Activated CD4-positive, alpha-beta T cell treated with anti-CD3 and anti-CD28 coated beads, Interleukin-2, amount 50 U/mL, for 48 hours (primary cell): ENCODE results near the gene BAD.
"Not testable (repeated sequence)": the region's sequence is repeated elsewhere in the genome, so short reads cannot be mapped to it uniquely, and the experiment has no call there.

Source experiments
- DNase-seq, 2 experiments: peaks; one replicate each; pipeline ENCODE4 v3.0.0-alpha.2; 2020

Gene BAD

DNA sequence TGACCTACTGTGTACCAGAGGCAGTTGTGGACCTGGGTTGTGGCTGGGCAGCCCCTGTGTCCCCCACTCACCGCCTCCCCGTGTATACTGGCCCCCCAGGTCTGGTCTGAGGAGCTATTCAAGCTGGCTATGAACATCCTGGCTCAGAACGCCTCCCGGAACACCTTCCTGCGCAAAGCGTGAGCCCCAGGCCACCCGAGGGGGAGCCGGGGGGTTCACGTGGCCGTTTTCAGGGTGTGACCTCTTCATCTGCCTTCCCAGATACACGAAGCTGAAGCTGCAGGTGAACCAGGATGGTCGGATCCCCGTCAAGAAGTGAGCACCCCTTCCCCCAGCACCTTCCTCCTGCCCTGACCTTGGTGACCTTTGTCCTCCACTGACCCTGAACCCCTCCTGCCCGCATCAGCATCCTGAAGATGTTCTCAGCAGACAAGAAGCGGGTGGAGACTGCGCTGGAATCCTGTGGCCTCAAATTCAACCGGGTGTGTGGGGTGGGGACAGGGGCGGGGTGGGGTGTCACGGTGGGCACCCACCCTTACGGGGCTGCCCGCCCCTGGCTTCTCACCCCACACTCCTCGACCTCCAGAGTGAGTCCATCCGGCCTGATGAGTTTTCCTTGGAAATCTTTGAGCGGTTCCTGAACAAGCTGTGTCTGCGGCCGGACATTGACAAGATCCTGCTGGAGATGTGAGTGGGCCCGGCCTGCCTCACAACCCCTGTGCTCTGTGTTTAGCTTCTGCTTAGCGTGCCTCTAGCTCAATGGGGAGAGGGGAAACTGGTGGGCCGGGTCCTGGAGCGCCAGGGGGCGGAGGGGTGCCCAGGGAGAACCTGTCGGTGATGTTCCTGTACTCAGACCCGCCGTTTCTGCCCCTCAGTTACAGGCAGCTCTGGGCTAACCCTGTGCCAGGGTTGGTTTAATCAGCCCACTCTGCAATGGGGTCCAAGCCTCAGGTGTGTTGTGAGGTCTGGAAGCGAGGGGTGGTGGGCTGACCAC, 29.0 kb downstream of the BAD start:
- DNase-seq, result no peak

DNA sequence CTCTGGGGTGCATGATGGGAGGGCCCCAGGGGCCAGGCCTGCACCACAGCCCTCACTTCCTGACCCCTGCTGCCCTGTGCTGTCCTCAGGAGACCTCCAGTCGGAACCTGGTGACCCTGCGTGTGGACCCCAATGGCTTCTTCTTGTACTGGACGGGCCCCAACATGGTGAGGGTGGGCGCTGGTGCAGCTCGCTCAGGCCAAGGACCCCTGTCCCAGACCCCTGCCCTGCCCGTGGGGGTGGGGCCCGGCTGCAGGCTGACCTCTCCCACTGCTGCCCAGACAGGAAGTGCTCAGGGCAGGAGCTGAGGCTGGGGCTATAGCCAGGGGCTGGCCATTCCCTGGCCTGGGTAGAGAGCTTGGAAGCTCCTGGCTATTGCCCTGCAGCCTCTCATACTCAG, 30.1 kb downstream of the BAD start:
- no peak for DNase-seq

DNA sequence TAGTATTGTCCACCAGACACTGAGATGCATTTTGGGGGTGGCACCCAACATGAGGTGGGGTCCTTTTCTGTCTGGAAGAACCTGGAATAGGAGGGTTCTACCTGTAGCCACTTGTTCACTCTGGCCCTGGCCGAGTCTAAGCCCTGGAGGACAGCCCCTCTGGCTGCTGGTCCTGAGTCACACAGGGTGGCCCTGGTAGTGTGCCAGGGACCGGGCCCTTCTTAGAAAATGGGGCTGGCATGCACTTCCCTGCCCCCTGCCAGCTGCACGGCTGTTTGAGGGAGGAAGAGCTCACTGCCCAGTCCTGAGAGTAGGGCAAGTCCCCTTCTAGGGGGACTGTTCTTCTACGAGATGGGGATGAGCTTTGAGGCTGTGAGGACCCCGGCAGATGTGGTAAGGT, 31.0 kb downstream of the BAD start:
- DNase-seq, result no peak

DNA sequence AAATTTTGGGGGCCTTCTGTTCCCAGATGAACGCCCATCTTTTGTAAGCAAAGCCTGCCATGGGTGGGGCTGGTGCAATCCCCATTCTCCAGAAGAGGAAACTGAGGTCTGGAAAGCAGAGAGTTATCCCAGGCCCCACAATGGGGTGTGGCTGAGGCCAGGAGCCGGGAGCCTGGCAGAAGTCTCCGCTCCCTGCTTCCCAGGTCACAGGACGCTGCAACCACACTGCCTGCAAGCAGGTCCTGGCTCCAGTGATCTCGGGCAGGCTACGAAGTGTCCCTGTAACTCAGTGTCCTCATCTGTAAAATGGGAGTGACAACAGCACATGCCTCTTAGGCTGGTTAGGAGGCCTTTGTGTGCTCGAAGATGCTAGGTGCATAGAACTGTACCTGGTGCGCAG, 31.4 kb downstream of the BAD start:
- no peak for DNase-seq

DNA sequence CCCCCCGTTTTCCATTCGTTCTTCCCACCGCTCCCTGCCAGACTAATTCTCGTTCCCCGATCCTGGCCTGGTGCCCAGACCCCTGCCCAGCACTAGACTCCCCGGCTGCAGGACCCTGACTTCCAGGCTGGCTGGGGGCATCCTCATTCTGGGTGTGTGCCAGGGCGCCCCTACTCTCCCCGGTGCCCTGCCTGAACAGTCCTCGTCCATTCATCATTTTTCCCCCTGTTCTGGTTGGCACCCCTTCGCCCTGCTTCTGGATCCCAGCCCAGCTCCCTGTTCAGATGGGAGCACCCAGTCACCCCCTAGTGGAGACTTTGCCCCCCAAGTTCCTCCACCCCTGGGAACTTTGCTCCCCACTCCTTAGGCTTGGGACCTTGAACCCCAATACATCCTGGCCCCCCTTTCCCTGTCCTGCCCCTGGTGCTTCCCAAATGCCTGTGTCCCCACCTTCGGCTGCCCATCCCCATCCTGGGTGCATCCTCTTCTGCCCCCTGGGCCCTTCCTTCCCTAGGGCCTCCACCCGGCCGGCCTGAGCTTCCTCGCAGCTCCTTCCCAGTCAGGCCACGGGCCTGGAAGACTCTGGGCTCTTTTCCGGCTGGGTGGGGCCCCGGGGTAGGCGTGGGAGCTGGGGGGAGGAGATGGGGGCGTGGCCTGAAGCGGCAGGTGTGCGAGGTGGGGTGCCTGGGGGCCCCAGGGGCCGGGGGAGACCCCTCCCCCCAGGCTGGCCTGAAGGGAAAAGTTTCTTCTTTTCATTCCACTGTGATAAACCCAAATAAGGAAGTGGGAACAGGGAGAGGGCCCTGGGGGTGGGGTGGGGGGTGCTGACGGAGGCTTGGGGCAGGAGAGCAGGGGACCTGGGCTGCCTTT, 32.2 kb downstream of the BAD start:
- DNase-seq, result peak; percentile 41 to 51

DNA sequence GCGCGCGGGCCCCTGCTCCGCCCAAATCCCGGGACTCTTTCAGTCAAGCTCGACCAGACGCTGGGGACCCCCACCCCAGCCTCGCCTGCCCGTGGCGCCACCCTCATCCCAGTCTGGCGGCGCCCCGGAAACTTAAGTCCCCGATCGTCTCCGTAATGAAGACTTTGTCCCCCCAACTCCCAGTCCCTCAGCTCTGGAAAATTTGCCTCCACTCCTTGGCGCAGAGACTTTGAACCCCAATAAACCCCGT, 32.8 kb downstream of the BAD start:
- peak in 1 of 2 experiments; percentile 11 for DNase-seq

DNA sequence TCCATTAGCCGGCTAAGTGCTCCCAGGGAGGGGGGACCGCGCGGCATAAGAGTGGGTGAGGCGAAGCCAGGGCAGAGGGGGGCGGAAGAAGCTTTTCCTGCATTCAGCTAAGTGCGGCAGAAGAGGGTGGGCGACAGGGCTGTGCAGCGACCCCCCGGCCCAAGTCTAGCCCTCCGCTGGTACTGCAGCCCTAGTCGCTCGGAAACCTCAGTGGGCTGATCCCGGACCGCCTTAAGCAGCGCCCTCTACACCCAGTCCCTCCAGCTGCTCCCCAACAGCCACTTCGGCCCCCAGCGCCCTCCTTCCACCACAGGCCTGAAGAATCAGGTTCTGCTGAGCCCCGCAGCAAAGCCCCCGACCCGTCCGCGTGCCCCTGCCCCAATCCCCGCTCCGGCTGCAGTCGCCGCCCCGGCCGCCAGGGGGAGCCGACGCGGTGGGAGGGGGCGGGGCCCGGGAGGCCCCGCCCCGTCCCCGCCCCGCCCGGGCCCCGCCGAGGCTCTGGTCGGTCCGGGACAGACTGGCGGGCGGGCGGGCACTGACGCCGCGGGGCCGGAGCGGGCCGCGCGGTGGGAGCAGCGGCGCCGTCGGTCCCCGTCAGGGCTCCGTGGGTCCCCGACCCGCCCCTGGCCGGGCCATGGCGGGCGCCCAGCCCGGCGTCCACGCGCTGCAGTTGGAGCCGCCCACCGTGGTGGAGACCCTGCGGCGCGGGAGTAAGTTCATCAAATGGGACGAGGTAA, 33.3 kb downstream of the BAD start, which contains the start of gene PLCB3:
TSS of gene PLCB3 (plus strand) at position 515 of the 737 bp plus-strand sequence. CDS start at position 635, 120 bp downstream.
- DNase-seq, result peak; percentile 57 to 60

DNA sequence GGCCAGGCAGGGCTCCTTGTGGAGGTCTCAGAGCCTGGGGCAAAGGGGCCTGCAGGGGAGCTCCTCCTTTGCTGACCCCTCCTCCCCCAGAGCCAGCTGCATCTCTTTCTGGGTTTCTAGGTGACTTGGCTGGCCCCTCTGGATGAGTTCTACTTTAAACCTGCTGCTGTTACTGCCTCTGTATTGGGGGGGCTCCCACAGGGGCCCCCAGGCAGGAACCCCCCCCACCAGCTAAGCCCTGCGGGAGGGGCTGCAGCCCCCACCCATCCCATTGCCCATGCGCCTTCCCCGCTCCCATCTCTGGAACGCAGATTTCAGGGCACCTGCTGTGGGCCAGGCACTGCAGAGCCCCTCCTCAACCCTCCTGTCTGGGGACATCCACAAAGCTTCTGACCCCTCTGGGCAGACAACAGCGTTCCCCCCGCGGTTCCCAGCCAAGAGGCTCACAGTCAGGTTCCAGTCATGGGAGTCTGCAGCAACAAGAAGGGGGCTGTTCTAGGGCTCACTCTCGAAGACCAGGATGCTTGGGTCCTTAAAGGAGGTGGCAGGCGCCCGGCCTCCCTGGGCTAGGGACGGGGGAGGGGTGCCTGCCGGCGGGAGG, 34.0 kb downstream of the BAD start:
- peak in 1 of 2 experiments; percentile 25 for DNase-seq

DNA sequence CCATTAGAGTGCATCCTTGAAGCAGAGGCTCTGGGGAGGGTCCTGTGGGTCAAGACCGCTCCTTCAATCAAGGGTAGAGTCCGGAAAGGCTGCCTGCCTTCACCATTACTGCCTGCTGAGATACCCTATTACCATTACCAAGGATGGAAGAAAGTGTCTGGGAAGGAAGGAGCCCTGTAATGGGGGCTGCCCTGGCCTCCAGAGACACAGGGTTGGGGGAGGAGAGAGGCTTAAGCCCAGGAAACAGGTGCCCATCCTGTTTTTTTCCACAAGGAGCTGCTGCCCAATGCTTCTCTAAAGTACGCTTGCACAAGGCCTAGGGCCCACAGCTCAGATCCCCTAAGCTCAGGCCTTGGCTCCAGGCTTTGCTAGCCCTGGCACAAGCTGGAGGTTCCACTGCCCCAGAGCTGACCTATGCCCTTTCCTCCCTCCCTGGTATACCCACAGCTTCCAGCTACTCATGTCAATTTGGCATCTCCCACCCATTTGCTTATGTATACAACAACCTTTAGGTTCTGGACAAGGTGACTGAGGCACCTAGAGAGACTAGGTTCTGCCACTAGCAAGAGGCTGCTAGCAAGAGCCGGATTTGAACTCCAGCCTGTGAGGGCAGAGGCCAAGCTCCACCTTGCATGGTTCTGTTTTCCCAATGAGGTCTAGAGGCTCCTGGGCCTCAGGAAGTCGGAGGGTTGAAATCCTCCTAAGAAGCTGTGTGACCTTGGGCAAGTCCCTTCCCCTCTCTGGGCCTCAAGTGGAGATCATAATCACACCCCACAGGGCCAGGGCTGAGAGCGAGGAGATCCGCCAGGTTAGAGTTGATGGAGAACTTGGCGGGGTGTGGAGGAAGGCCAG, 34.7 kb downstream of the BAD start:
- DNase-seq, result peak in 1 of 2 experiments; percentile 15

DNA sequence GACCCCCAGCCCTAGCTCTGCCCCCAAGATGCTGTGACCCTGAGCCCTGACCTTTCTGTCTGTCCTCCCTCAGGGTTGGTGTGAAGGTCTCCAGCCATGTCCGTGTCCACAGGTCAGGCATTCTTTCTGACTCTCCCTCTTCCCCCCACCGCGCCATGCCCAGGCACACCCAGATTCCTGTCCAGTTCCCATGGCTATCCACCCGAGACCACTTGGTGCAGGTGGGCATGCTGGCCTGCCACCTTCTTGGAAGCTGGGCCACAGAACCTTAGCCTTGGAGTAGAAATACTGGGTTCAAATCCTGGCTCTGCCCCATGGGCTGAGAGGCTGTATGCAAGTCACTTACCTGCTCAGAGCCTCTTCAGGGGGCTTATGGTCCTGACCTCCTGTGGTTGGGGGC, 35.4 kb downstream of the BAD start:
- DNase-seq, result no peak

DNA sequence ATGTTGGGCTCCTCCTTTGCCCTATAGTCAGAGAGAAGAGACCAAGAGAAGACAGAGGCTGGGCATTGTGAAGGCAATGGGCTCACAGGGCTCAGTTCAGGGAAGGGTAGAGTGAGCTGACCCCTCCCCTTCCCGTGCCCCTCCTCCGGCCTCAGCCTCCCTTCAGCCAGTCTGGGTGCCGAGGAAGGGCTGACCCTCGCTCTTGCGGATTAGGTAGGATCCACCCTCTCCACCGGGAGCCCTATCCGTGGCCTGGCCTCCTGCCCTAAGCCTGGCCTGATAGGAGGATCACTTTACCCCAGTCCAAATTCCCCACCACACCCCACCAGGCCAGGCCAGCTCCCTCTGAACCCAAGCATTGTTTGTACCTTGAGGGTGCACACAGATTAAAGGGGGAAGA, 35.9 kb downstream of the BAD start:
- DNase-seq, result no peak

DNA sequence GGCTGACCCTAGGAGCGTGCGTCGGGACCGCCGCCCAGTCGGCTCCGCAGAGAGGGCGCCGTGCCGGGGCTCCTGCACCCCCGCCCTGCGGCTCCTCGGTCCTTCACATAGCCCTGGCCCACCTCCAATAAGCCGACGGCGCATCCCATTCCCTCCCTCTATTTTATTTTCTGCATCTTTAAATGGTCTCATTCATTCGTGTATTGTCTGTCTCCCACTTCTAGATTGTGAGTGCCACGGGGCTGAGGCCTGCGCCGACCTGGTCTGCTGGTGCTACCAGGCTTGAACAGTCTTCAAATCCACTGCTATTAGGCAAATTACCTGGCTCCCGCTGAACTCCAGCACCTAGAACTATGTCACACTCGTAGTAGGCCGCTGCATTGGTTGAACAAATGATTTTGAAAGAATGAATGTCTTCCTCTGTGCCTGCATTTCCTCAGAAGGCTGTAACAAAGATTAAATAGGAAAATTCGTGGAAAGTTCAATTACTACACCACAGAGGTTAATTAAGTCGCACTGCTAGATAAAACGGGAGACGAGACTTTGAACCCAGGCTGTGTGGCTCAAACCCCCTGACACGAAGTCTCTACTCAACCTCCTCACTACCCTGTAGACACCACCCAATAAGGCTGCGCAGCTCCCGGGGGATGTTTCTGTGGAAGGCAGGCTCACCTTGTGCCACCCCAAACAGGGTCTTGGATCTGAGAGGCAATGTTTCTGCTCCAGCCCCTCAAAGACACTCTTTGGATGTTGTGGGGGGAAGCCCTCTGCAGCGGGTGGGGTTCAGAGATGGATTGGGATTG, 36.5 kb downstream of the BAD start:
- DNase-seq, result no peak

DNA sequence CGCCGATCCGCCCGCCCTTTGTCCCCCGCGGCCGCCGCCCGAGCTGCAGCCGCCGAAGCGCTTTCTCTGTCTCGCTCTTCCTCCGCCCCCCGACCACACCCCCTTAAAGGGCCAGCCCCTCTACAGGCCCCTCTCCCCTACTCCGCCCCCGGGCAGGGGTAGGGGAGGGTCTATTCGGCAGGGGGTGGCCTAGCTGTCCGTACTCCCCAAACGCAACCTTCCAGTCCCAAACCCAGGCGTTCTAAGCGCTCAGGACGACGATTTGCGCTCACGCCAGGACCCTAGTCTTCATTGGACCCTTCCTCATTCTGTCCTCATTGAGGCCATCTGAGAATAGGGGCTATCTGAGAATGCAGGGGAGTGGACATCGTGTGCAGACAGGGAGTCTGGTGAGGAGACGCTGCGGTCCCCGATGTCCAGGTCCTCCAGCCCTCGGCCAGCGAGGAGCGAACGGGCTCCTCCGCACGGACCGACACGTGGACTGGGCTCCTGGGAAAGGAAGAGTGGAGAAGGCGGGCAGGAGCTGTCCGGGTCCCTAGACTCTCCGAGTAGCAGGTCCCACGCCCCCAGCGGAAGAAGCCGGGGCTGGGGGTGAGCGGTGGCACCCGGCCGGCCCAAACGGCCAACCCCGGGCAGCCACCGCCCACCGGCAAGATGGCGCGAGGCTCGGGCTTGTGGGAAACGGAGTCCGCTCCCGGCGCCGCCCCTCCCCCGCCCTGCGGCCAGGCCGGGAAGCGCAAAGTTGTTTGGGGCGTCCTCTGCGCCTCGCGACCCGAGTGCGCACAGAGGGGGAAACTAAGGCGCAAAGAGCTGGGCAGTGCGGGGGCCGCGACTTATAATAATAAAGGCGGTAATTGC, 37.4 kb downstream of the BAD start, which contains the start of gene PPP1R14B:
TSS of gene PPP1R14B (minus strand) at position 73 of the 858 bp plus-strand sequence. CDS start 270 bp downstream, outside the sequence.
- DNase-seq, result peak; percentile 86 to 89

DNA sequence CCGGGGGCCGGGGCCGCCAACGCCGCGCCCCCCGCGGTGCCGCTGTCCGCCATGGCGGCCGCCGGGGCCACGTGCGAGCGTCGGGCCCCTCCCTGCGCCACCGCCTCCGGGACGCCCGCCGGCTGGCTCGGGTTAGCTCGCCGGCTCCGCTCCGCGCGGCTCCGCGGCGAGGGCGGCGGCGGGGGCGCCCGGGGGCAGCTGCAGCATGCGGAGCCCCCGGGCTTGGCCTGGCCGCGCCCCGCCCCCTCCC, 37.9 kb downstream of the BAD start:
- not testable (repeated sequence) for DNase-seq

DNA sequence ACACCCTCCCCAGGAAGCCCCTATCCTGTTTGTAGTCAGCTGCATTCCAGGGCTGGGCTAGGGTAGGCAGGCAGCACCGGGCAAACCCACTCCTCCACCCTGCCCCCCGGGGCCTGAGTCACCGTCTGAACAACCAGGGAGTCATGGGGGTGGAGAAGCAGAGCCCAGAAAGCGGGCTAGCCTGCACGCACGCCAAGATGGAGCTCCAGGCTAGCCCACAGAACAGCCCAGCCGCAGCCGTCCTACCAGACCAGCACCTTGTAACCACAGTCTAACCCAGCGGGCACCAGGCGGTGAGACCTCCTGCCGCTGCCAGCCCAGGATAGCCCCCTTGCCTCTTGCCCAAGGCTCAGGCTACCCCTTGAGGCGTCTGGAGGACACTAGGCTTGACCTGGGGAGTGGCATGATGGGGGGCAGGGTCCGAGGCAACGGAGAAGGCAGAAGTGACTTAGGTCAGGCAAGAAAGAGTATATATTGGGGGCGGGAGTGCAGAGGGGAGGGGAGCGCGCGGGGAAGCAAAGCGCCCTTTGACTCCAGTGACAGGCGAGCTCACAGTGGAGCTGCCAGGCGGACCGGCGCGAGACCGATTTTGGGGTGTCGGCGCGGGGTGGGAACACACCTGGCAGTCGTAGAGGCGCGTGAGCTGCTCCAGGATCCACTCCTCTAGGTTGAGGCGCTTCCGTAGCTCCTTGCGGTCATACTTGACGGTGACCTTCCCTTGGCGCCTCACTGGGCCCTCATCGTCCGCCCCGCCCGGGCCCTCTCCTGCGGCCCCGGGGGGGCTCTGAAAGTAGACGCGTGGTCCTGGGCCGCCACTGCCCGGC, 38.5 kb downstream of the BAD start:
- peak; percentile 83 to 86 for DNase-seq

DNA sequence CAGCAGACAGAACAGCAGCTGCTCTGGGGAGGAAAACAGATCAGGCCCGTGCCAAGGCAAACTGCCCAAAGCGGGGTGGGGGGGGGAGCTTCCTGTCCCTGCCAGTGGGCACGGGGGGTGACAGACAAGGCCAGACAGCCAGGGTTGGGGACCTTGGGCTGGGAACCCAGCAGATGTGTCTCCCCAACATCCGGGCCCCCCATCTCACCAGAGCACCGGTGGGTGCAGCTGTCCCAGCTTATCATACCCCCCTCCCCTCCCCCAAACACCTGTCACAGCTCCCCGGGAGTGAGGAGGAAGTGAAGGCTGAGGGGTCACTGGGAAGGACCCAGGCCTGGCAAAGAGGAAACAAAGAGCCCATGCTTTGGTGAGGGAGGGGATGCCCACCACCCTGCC, 39.1 kb downstream of the BAD start:
- peak in 1 of 2 experiments; percentile 31 for DNase-seq

DNA sequence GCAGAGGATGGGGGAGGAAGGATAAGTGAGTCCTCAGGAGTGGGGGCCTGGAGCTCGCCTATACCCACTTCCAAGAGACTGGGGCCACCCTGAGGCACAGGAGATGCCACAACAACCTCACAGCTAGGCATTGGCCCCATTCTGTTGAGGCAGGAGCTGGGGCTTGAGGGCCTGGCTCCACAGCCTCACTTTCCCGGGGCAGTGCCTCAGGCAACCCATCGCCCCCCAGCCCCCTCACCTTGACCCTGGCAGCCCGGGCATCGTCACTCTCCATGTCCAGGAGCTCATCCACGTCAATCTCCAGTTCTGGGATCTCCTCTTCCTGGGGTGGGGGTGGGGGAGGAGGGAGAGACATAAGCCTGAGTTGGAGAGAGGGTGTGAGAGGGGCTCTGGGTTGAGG, 39.5 kb downstream of the BAD start:
- DNase-seq, result no peak

DNA sequence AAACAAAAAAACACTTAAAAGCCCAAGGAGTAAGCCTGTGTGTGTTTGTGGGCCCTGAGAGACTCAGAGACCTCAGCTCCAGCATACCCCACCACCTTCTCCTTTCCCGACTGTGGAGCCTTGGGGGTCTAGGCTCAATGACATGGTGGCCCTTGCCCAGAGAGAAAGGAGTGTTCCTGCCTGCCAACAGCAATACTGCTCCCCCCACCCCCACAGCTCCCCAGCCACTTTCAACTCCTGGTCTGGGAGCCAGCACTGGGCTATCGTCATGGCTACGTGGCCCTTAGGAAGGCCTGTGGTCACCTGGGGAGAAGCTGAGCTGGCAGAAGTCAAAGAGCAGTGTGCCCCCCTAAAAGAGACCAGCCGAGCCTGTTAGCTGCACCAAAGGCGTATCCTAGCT, 40.4 kb downstream of the BAD start:
- no peak for DNase-seq

DNA sequence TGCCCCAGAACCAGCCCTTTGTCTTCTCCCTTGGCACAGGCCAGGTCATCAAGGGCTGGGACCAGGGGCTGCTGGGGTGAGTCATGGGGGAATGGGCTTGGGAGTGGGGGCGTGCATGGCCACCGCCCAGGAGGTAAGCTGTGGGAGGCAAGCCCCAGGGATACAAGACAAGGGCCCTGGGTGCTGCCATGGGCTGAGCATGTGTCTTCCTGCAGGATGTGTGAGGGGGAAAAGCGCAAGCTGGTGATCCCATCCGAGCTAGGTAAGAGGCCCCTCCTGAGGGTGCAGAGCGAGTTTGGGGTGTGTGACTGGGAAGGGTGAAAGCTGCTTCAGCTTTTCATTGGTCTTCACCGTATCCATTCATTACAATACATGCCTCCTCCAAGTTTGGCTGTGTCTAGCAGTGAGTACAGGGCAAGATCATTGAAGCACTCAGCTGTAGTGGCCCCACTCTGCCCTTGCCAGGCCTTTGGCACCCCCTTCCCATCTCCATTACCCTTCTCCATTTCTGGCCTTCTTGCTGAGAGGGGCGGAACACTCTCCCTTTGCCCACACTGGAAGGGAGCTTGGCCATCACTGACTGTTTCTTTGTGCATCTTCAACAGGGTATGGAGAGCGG, 41.1 kb downstream of the BAD start:
- no peak for DNase-seq
